Left ventricle myocardium inferior (tissue), 1 donor: ENCODE results near the gene HPCAL1. TPM values are rescaled to one million over a fixed set of nuclear protein-coding genes. Genes with fewer than 3 reads are reported as not detected.
A peak's percentile ranks its signal among the peaks of the same experiment; 100 is the strongest.
"Not testable (repeated sequence)": the region's sequence is repeated elsewhere in the genome, so short reads cannot be mapped to it uniquely, and the experiment has no call there.

Experiments used
- DNase-seq: peaks from one replicate; pipeline ENCODE4 v3.0.0-alpha.2; 2020
- H3K27ac ChIP-seq: fragments of 200-600 bp; replicated peaks from 2 replicates; pipeline ENCODE4 v1.8.0; 2021
- H3K27me3 ChIP-seq: fragments of 200-600 bp; 2 replicates; pipeline ENCODE4 v1.8.0; 2021; ENCODE audit warnings: low read depth
- H3K36me3 ChIP-seq: fragments of 200-600 bp; 2 replicates; pipeline ENCODE4 v1.8.0; 2021
- H3K4me1 ChIP-seq: fragments of 200-600 bp; 2 replicates; pipeline ENCODE4 v1.8.0; 2021
- H3K4me3 ChIP-seq: fragments of 200-600 bp; 2 replicates; pipeline ENCODE4 v1.8.0; 2021; ENCODE audit warnings: mild to moderate bottlenecking, moderate library complexity
- H3K9me3 ChIP-seq: fragments of 200-600 bp; replicated peaks from 2 replicates; pipeline ENCODE4 v1.8.0; 2021
- intact Hi-C: fragments of 100-400 bp; cut with micrococcal nuclease; formaldehyde crosslinking; loops from one replicate; pipeline ENCODE4 v1.11.0; 2022
- total RNA-seq: library from RNA; stranded (reverse); fragmentation: NEBNext Ultra II Directional; extraction: Animal tissue kit (Norgen Biotek cat#: 25700); gene quantifications from one replicate; pipeline ENCODE4 v1.2.1, GENCODE V29; 2021
- TF ChIP-seq, protein P1 (sequence below): fragments of 200-600 bp; IDR thresholded peaks from 2 replicates; pipeline ENCODE4 v1.8.0; 2021; ENCODE audit warnings: antibody characterized with exemption, mild to moderate bottlenecking, borderline replicate concordance
- donor health status: DM: no; HTN: yes; CAD: no; lungs with severe emphysema.

HPCAL1 gene
- total RNA-seq, 1 donor from 2014 or later: 29.4 TPM

DNA sequence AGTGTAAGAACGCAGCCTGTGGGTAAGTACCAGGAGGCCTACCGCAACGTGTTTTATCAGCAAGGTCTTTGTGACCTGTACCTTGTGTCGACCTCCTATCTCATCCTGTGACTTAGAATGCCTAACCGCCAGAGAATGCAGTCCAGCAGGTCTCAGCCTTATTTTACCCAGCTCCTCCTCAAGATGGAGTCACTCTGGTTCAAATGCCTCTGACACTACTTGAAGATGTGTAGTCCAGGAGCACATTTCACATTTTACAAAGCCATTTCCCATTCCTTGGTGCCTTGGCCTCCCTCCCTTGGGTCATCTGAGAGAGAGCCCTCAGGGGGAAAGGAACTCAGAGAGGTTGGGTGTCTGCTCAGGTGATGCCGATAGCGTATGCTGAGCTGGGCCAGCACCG is 6.6 kb upstream of the HPCAL1 start:
- Histone ChIP-seq H3K9me3 (peaks cover 22% of the 10 kb centered on the region), H3K27me3 (no peaks in the 10 kb centered on the region), H3K4me3 (no peak overlapping the region), H3K4me1 (peaks cover 12% of the 10 kb centered on the region), H3K36me3 (no peaks in the 10 kb centered on the region), H3K27ac (no peak overlapping the region)
- intact Hi-C loops: no loop called here
- TF ChIP-seq, protein P1, sequence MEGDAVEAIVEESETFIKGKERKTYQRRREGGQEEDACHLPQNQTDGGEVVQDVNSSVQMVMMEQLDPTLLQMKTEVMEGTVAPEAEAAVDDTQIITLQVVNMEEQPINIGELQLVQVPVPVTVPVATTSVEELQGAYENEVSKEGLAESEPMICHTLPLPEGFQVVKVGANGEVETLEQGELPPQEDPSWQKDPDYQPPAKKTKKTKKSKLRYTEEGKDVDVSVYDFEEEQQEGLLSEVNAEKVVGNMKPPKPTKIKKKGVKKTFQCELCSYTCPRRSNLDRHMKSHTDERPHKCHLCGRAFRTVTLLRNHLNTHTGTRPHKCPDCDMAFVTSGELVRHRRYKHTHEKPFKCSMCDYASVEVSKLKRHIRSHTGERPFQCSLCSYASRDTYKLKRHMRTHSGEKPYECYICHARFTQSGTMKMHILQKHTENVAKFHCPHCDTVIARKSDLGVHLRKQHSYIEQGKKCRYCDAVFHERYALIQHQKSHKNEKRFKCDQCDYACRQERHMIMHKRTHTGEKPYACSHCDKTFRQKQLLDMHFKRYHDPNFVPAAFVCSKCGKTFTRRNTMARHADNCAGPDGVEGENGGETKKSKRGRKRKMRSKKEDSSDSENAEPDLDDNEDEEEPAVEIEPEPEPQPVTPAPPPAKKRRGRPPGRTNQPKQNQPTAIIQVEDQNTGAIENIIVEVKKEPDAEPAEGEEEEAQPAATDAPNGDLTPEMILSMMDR: no peak
- DNase-seq: no peak

DNA sequence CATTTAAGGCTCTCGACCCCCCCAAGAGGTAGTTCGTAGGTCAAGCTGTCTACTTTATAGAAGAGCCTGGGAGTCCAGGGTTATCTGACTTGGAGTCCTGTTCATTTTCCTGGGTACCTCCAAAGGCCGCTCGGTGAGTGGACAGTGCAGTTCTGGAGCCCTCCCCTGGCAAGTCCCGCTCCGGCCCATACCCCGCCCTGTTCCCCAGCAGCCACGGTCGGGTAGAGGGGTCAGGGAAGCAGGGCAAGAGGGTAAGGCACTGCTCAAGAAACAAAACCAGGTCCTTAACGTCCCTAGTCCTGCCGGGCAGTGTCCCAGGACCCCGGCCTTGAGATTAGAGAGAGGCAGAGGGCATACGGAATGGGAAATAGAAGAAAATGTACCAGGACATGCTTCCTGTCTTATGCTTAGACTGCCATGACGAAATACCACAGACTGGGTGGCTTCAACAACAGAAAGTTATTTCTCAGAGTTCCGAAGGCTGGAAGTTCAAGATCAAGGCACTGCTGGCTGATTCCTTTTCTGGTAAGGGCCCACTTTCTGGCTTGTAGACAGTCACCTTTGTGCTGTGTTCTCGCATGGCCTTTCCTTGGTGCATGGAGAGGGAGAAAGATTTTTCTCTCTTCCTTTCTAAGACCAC is 5.4 kb upstream of the HPCAL1 start:
- Histone ChIP-seq H3K4me3 (no peak overlapping the region), H3K27me3 (no peaks in the 10 kb centered on the region), H3K9me3 (peaks cover 22% of the 10 kb centered on the region), H3K36me3 (no peaks in the 10 kb centered on the region), H3K27ac (peak overlapping the region; percentile 55), H3K4me1 (peaks cover 18% of the 10 kb centered on the region)
- no peak for DNase-seq
- TF ChIP-seq, protein P1: no peak
- intact Hi-C loops: no loop called here

DNA sequence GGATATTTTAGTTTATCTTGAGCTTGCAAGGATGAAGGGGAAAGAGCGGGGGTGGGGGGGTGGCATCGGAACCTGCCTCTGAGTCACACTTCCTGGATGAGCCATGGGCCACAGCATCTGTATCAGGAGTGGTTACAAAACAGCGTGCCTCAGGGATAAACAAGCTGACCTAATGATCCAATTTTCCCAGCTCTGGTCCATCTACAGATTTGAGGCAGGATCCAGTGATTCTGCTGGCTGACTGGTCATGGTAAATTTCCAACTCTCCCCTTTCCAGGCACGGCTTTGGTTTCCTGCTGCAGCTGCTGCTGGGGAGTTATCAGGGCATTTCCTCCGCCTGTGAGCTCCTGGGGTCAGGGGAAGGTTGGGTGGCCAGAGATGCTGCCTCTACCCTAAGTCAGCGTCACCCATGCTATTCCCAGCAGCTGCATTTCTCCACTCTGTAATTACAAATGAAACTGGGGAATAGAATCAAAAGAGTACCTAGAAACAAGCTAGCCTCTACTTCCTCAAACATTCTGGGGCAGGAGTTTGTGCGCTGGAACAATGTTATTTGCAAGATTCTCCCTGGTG is 4.7 kb upstream of the HPCAL1 start:
- Histone ChIP-seq H3K27ac (peak overlapping the region; percentile 55), H3K4me3 (no peak overlapping the region), H3K36me3 (no peaks in the 10 kb centered on the region), H3K27me3 (no peaks in the 10 kb centered on the region), H3K4me1 (peaks cover 22% of the 10 kb centered on the region), H3K9me3 (peaks cover 22% of the 10 kb centered on the region)
- DNase-seq: no peak
- intact Hi-C loops: no loop called here
- TF ChIP-seq, protein P1: no peak

DNA sequence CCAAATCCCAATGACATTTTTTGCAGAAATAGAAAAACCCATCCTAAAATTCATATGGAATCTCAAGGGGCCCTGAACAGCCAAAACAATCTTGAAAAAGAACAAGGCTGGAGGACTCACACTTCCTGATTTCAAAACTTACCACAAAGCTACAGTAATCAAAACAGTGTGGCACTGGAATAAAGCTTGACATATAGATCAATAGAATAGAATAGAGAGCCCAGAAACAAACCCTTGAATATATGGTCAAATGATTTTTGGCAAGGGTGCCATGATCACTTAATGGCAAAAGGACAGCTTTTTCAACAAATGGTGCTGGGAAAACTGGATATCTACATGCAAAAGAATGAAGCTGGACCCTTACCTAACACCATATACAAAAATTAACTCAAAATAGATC is 3.9 kb upstream of the HPCAL1 start:
- peaks cover 18% of the 10 kb centered on the region for H3K9me3 ChIP-seq
- DNase-seq, H3K4me3 ChIP-seq, H3K36me3 ChIP-seq, intact Hi-C loops, H3K27me3 ChIP-seq: not testable (repeated sequence)
- H3K27ac ChIP-seq: peak overlapping the region; percentile 55
- H3K4me1 ChIP-seq: peaks cover 30% of the 10 kb centered on the region

DNA sequence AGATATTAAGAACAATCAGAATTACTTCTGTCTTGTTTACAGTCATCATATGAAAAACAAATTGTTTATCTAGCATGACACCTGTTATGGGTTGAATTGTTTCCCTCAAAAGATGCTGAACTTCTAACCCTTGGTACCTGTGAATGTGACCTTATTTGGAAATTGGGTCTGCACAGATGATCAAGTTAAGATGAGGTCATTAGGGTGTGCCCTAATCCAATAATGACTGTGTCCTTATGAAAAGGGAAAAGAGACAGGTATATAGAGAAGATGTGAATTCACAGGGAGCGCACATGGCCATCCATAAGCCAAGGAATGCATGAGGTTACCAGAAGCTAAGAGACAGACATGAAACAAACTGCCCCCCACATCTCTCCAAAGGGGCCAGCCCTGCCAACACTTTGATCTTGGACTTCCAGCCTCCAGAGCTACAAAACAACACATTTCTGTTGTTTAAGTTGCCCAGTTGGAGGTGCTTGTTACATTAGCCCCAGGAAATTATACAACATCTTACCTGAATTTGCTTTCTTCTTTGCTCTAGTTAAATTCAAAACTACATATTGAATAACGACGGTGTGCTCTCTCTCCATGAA is 2.3 kb upstream of the HPCAL1 start:
- Histone ChIP-seq H3K4me1 (peaks cover 46% of the 10 kb centered on the region), H3K36me3 (no peaks in the 10 kb centered on the region), H3K27me3 (no peaks in the 10 kb centered on the region), H3K9me3 (peaks cover 6% of the 10 kb centered on the region), H3K27ac (no peak overlapping the region), H3K4me3 (no peak overlapping the region)
- no peak for DNase-seq
- TF ChIP-seq, protein P1: no peak
- intact Hi-C loops: no loop called here
